ENCODE results near the gene RTCB. TPM values are rescaled to one million over a fixed set of nuclear protein-coding genes. Genes with fewer than 3 reads are reported as not detected.

RTCB gene
- total and polyA plus RNA-seq, 10 donors = 33.8 to 75.9 (median 61.0) TPM

DNA sequence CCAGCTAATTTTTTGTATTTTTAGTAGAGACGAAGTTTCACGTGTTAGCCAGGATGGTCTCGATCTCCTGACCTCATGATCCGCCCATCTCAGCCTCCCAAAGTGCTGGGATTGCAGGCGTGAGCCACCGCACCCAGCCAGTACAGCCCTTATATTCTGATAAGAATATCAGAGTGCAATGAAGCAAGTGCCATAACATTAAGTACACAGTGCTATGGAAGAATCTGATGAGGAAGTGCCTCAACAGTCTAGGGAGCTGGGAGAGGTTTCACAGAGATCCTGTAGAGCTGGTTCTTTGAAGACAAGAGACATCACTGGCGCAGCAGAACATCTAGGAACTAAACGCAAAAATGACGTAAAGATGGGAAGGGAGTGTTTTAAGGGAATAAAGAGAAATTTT, 2.1 kb downstream of the RTCB start:
- Histone ChIP-seq H3K4me3 (peak overlapping the region in 1 of 8 donors; percentile 99), H3K4me1 (peaks cover 16 to 72% (median 60%) of the 10 kb centered on the region in 6 donors), H3K27me3 (replicated peaks in 1 of 7) (no peaks in the 10 kb centered on the region), H3K9me3 (no peaks in the 10 kb centered on the region), H3K27ac (no peak overlapping the region), H3K36me3 (peaks cover 4 to 47% (median 34%) of the 10 kb centered on the region in 6 donors)
- no peak for DNase-seq
- WGBS, 5 donors = 92 to 97% (median 95%) methylated on average over 9 of the region's 9 CpGs
- TF ChIP-seq CTCF (IDR thresholded peaks at IDR 0.05 in 8 of 11, conservative IDR thresholded peaks at IDR 0.05 in 3 of 11) (no peak), POLR2AphosphoS5 (IDR thresholded peaks at IDR 0.05) (no peak), POLR2A (IDR thresholded peaks at IDR 0.05) (no peak)
- intact Hi-C loops (cut with DNase I; ENCODE audit: low total_unique reads) = no loop called here

- peaks cover 16 to 71% (median 59%) of the 10 kb centered on the region in 6 donors for H3K4me1 ChIP-seq
- 49 to 77% (median 50%) methylated on average over 2 of the region's 2 CpGs for WGBS, 5 donors
- no peaks in the 10 kb centered on the region for H3K27me3 ChIP-seq (replicated peaks in 1 of 7)
- peak overlapping the region in 5 of 8 donors; percentile 39 to 76 (median 61) for H3K27ac ChIP-seq
- intact Hi-C loops (cut with DNase I; ENCODE audit: low total_unique reads) = no loop called here
- no peak for DNase-seq
- no peak for TF ChIP-seq POLR2A (IDR thresholded peaks at IDR 0.05)
- no peak for TF ChIP-seq POLR2AphosphoS5 (IDR thresholded peaks at IDR 0.05)
- TF ChIP-seq CTCF (IDR thresholded peaks at IDR 0.05 in 8 of 11, conservative IDR thresholded peaks at IDR 0.05 in 3 of 11) = no peak
- H3K4me3 ChIP-seq = peak overlapping the region in 1 of 8 donors; percentile 13
- H3K36me3 ChIP-seq = peaks cover 4 to 68% (median 50%) of the 10 kb centered on the region in 6 donors
- H3K9me3 ChIP-seq = no peaks in the 10 kb centered on the region
Measured at GRCh38 chr22:32407936-32408335, 4.1 kb downstream of the RTCB start.

- H3K27me3 ChIP-seq (replicated peaks in 1 of 7) = no peaks in the 10 kb centered on the region
- 51 to 76% (median 62%) methylated on average over 3 of the region's 3 CpGs for WGBS, 5 donors
- DNase-seq = no peak
Measured at GRCh38 chr22:32407312-32407711, 4.7 kb downstream of the RTCB start.

GRCh38 chr22:32404021-32404420, 8.0 kb downstream of the RTCB start:
- TF ChIP-seq POLR2A (IDR thresholded peaks at IDR 0.05) (no peak), CTCF (IDR thresholded peaks at IDR 0.05 in 8 of 11, conservative IDR thresholded peaks at IDR 0.05 in 3 of 11) (no peak), POLR2AphosphoS5 (IDR thresholded peaks at IDR 0.05) (no peak)
- DNase-seq = no peak
- Histone ChIP-seq H3K27ac (no peak overlapping the region), H3K9me3 (no peaks in the 10 kb centered on the region), H3K36me3 (peaks cover 4 to 100% (median 88%) of the 10 kb centered on the region in 6 donors), H3K4me1 (peaks cover 6 to 34% (median 26%) of the 10 kb centered on the region in 6 donors), H3K27me3 (replicated peaks in 1 of 7) (no peaks in the 10 kb centered on the region), H3K4me3 (no peak overlapping the region)
- 85 to 100% (median 96%) methylated on average over 2 of the region's 2 CpGs for WGBS, 5 donors
- intact Hi-C loops (cut with DNase I; ENCODE audit: low total_unique reads) = no loop called here

More at GRCh38 chr22:32407312-32407711, 4.7 kb downstream of the RTCB start:
- peaks cover 16 to 65% (median 53%) of the 10 kb centered on the region in 6 donors for H3K4me1 ChIP-seq
- H3K4me3 ChIP-seq = peak overlapping the region in 1 of 8 donors; percentile 13
- H3K9me3 ChIP-seq = no peaks in the 10 kb centered on the region
- H3K27ac ChIP-seq = peak overlapping the region in 5 of 8 donors; percentile 39 to 76 (median 61)
- intact Hi-C loops (cut with DNase I; ENCODE audit: low total_unique reads) = no loop called here
- peaks cover 4 to 74% (median 56%) of the 10 kb centered on the region in 6 donors for H3K36me3 ChIP-seq
- no peak for TF ChIP-seq CTCF (IDR thresholded peaks at IDR 0.05 in 8 of 11, conservative IDR thresholded peaks at IDR 0.05 in 3 of 11)
- TF ChIP-seq POLR2A (IDR thresholded peaks at IDR 0.05) = no peak
- TF ChIP-seq POLR2AphosphoS5 (IDR thresholded peaks at IDR 0.05) = no peak
